ENCODE data around the gene PRELP. TPM values are rescaled to one million over a fixed set of nuclear protein-coding genes. Genes with fewer than 3 reads are reported as not detected.

Gene PRELP
- total and polyA plus RNA-seq, 2 donors (not counting 1 experiment from before 2014, with no cell fraction given), result not detected

DNA sequence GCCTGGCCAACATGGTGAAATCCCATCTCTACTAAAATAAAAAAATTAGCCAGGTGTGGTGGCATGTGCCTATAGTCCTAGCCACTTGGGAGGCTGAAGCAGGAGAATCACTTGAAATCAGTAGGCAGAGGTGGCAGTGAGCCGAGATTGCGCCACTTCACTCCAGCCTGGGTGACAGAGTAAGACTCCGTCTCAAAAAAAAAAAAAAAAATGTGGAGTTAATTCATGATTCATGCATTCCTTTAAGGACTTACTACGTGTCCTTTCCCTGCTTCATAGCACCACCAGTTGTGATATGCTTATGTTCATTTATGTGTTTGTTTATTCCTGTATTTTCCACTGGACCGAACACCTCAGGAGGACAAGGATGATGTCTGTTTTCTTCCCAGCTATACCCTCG, 12.7 kb upstream of the PRELP start:
- no peaks in the 10 kb centered on the region for H4K20me1 ChIP-seq (ENCODE audit: control insufficient read depth, insufficient read depth, low read length, poor library complexity, severe bottlenecking)
- no peak overlapping the region for H3K4me3 Mint-ChIP-seq
- H3K4me2 ChIP-seq (replicated peaks; ENCODE audit: low read depth, low read length, poor library complexity, severe bottlenecking), result no peak overlapping the region
- DNase-seq (no peak), ATAC-seq (ENCODE audit: low read depth) (no peak)
- WGBS (ENCODE audit: insufficient coverage), result no CpG with 5 or more reads among the region's 6 CpGs
- peaks cover 34% of the 10 kb centered on the region for H3K4me1 Mint-ChIP-seq
- no peaks in the 10 kb centered on the region for H3K36me3 ChIP-seq (replicated peaks in 1 of 2; ENCODE audit: control extremely low read depth in 1 of 2, control insufficient read depth in 1 of 2, extremely low read depth in 1 of 2, insufficient read depth in 2 of 2, low read length in 1 of 2)
- ChIA-PET CTCF (interaction anchor here (2.0 to 2.5 kb wide), 2 partner anchors 121 to 123 kb away, joined by 9 to 16 read pairs; no protein-coding TSS in a partner anchor), POLR2A (no interaction called here)
- no peak overlapping the region for H3K9ac ChIP-seq (ENCODE audit: low read length)
- H3K4me3 ChIP-seq (ENCODE audit: control extremely low read depth in 1 of 5, extremely low read depth in 1 of 5, insufficient read depth in 1 of 5, low read depth in 2 of 5, low read length in 4 of 5), result no peak overlapping the region
- H3K9me3 ChIP-seq (ENCODE audit: control extremely low read depth in 1 of 3, control insufficient read depth in 2 of 3, insufficient read depth in 1 of 3, low read length in 2 of 3), result peaks cover 0 to 1% (median 0%) of the 10 kb centered on the region in 3 donors
- no peak overlapping the region for H2AFZ ChIP-seq (ENCODE audit: insufficient read depth, low read depth, low read length, poor library complexity, severe bottlenecking)
- TF ChIP-seq EZH2 (IDR thresholded peaks at IDR 0.05; ENCODE audit: borderline replicate concordance, insufficient read depth, low read depth, low read length, poor library complexity, severe bottlenecking), result no peak
- TF ChIP-seq, protein P1, sequence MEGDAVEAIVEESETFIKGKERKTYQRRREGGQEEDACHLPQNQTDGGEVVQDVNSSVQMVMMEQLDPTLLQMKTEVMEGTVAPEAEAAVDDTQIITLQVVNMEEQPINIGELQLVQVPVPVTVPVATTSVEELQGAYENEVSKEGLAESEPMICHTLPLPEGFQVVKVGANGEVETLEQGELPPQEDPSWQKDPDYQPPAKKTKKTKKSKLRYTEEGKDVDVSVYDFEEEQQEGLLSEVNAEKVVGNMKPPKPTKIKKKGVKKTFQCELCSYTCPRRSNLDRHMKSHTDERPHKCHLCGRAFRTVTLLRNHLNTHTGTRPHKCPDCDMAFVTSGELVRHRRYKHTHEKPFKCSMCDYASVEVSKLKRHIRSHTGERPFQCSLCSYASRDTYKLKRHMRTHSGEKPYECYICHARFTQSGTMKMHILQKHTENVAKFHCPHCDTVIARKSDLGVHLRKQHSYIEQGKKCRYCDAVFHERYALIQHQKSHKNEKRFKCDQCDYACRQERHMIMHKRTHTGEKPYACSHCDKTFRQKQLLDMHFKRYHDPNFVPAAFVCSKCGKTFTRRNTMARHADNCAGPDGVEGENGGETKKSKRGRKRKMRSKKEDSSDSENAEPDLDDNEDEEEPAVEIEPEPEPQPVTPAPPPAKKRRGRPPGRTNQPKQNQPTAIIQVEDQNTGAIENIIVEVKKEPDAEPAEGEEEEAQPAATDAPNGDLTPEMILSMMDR (IDR thresholded peaks at IDR 0.05), result no peak
- H3K27ac Mint-ChIP-seq, result no peak overlapping the region
- intact Hi-C loops (cut with micrococcal nuclease), result no loop called here
- H3K9me3 Mint-ChIP-seq (ENCODE audit: insufficient read depth), result no peaks in the 10 kb centered on the region
- no peaks in the 10 kb centered on the region for H3K27me3 ChIP-seq (replicated peaks in 1 of 4; ENCODE audit: control extremely low read depth in 1 of 4, control insufficient read depth in 3 of 4, insufficient read depth in 4 of 4, low read length in 3 of 4)
- H3K4me1 ChIP-seq (ENCODE audit: control insufficient read depth in 2 of 2, insufficient read depth in 2 of 2, low read length in 2 of 2), result peaks cover 20 to 35% of the 10 kb centered on the region in 2 donors
- H3K27ac ChIP-seq (ENCODE audit: low read length in 2 of 2), result no peak overlapping the region
- peaks cover 7% of the 10 kb centered on the region for H3K27me3 Mint-ChIP-seq
- H3K79me2 ChIP-seq (ENCODE audit: control insufficient read depth, insufficient read depth, low read length), result no peaks in the 10 kb centered on the region

DNA sequence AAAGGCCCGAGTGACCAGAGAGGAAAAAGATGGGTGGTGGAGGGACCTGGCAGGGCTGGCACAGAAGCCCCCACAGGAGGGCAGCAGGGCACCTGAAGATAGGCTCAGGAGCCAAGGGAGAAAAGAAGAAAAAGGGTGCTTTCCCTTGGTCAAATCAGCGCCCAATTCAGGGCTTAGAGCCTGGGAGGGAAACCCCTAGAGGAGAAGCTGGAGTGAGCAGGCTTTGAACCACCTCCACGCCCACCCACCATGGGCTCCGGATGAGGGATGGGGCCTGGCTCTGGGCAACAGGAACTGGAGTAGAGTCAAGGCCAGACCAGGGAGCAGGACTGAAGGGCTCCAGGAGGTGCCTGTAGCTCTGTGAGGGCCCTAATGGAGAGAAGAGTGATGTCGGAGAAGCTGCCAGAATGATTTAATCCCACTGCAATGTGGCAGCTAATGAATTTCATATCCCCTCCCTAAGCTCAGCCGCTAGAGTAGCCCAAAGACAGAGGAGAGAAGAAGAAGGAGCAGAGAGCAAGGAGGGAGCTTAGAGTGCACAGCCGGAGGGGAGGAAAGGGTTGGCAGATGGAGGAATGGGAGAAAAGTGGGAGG, 12.0 kb upstream of the PRELP start:
- ATAC-seq (ENCODE audit: low read depth) (no peak), DNase-seq (no peak)
- H4K20me1 ChIP-seq (ENCODE audit: control insufficient read depth, insufficient read depth, low read length, poor library complexity, severe bottlenecking), result no peaks in the 10 kb centered on the region
- no peaks in the 10 kb centered on the region for H3K27me3 ChIP-seq (replicated peaks in 1 of 4; ENCODE audit: control extremely low read depth in 1 of 4, control insufficient read depth in 3 of 4, insufficient read depth in 4 of 4, low read length in 3 of 4)
- WGBS (ENCODE audit: insufficient coverage), result 85% methylated on average over 2 of the region's 7 CpGs
- H3K9ac ChIP-seq (ENCODE audit: low read length), result no peak overlapping the region
- no peaks in the 10 kb centered on the region for H3K79me2 ChIP-seq (ENCODE audit: control insufficient read depth, insufficient read depth, low read length)
- peaks cover 0 to 1% (median 0%) of the 10 kb centered on the region in 3 donors for H3K9me3 ChIP-seq (ENCODE audit: control extremely low read depth in 1 of 3, control insufficient read depth in 2 of 3, insufficient read depth in 1 of 3, low read length in 2 of 3)
- ChIA-PET POLR2A (no interaction called here), CTCF (interaction anchor here (2.0 to 2.5 kb wide), 2 partner anchors 121 to 124 kb away, joined by 9 to 16 read pairs; no protein-coding TSS in a partner anchor)
- Mint-ChIP-seq H3K27ac (no peak overlapping the region), H3K27me3 (peaks cover 3% of the 10 kb centered on the region), H3K4me3 (no peak overlapping the region), H3K9me3 (ENCODE audit: insufficient read depth) (no peaks in the 10 kb centered on the region), H3K4me1 (peaks cover 34% of the 10 kb centered on the region)
- H3K4me1 ChIP-seq (ENCODE audit: control insufficient read depth in 2 of 2, insufficient read depth in 2 of 2, low read length in 2 of 2), result peaks cover 20 to 35% of the 10 kb centered on the region in 2 donors
- no peak overlapping the region for H3K27ac ChIP-seq (ENCODE audit: low read length in 2 of 2)
- TF ChIP-seq, protein P1 (IDR thresholded peaks at IDR 0.05), result no peak
- no peak for TF ChIP-seq EZH2 (IDR thresholded peaks at IDR 0.05; ENCODE audit: borderline replicate concordance, insufficient read depth, low read depth, low read length, poor library complexity, severe bottlenecking)
- no peak overlapping the region for H2AFZ ChIP-seq (ENCODE audit: insufficient read depth, low read depth, low read length, poor library complexity, severe bottlenecking)
- H3K4me3 ChIP-seq (ENCODE audit: control extremely low read depth in 1 of 5, extremely low read depth in 1 of 5, insufficient read depth in 1 of 5, low read depth in 2 of 5, low read length in 4 of 5), result no peak overlapping the region
- intact Hi-C loops (cut with micrococcal nuclease), result no loop called here
- H3K36me3 ChIP-seq (replicated peaks in 1 of 2; ENCODE audit: control extremely low read depth in 1 of 2, control insufficient read depth in 1 of 2, extremely low read depth in 1 of 2, insufficient read depth in 2 of 2, low read length in 1 of 2), result no peaks in the 10 kb centered on the region
- H3K4me2 ChIP-seq (replicated peaks; ENCODE audit: low read depth, low read length, poor library complexity, severe bottlenecking), result no peak overlapping the region

All from B cell (primary cell).